Stimulated activated CD4-positive, alpha-beta T cell treated with anti-CD3 and anti-CD28 coated beads, TNF-alpha, amount 100 ng/mL, for 1 hour (primary cell): ENCODE measurements around the gene ABCG5.

Experiments used
- DNase-seq, 3 donors: peaks; one replicate each; pipeline ENCODE4 v3.0.0-alpha.2; 2020; ENCODE audit warnings: low read depth in 3 of 3, low spot score in 1 of 3

Gene ABCG5

GRCh38 chr2:43838560-43839267, at the start of gene ABCG5, which contains the start of gene ABCG8:
Gene ABCG5 (minus strand): TSS chr2:43838839. CDS start chr2:43838679, 160 bp downstream.
Gene ABCG8 (plus strand): TSS chr2:43838971. CDS start chr2:43839054, 83 bp downstream.
- DNase-seq, result no peak

- DNase-seq, result no peak
Observed at GRCh38 chr2:43887176-43887575, 48.5 kb upstream of the ABCG5 start.

GRCh38 chr2:43885132-43885632, 46.5 kb upstream of the ABCG5 start:
- no peak for DNase-seq

- DNase-seq, result no peak
Observed at GRCh38 chr2:43884689-43885088, 46.0 kb upstream of the ABCG5 start.

- DNase-seq, result no peak
Observed at GRCh38 chr2:43882312-43882711, 43.7 kb upstream of the ABCG5 start.

GRCh38 chr2:43880952-43881351, 42.3 kb upstream of the ABCG5 start:
- no peak for DNase-seq

- DNase-seq, result no peak
Observed at GRCh38 chr2:43880471-43880870, 41.8 kb upstream of the ABCG5 start.

GRCh38 chr2:43879261-43879660, 40.6 kb upstream of the ABCG5 start:
- no peak for DNase-seq

- peak in 2 of 3 donors; percentile 14 to 52 for DNase-seq
Observed at GRCh38 chr2:43877782-43878464, 39.3 kb upstream of the ABCG5 start.

GRCh38 chr2:43874776-43875451, 36.3 kb upstream of the ABCG5 start:
- no peak for DNase-seq

- no peak for DNase-seq
Observed at GRCh38 chr2:43872151-43872550, 33.5 kb upstream of the ABCG5 start.

- DNase-seq, result no peak
Observed at GRCh38 chr2:43855292-43855691, 16.7 kb upstream of the ABCG5 start.

- no peak for DNase-seq
Observed at GRCh38 chr2:43854671-43855070, 16.0 kb upstream of the ABCG5 start.

- DNase-seq, result no peak
Observed at GRCh38 chr2:43853141-43854081, 14.8 kb upstream of the ABCG5 start.

GRCh38 chr2:43852196-43852730, 13.6 kb upstream of the ABCG5 start:
- no peak for DNase-seq

GRCh38 chr2:43851011-43851980, 12.7 kb upstream of the ABCG5 start:
- DNase-seq, result no peak

- no peak for DNase-seq
Observed at GRCh38 chr2:43848214-43848613, 9.6 kb upstream of the ABCG5 start.

GRCh38 chr2:43846140-43846793, 7.6 kb upstream of the ABCG5 start:
- no peak for DNase-seq

GRCh38 chr2:43845181-43845580, 6.5 kb upstream of the ABCG5 start:
- DNase-seq, result no peak
